NT2/D1 (cell line): ENCODE data around the gene CEP70.
"Not testable (repeated sequence)": the region's sequence is repeated elsewhere in the genome, so short reads cannot be mapped to it uniquely, and the experiment has no call there.

Experiments used
- DNase-seq: peaks from one replicate; pipeline ENCODE4 v3.0.0-alpha.2; 2011; ENCODE audit warnings: low read depth, low spot score
- H3K27me3 ChIP-seq: 2 replicates; pipeline ENCODE4 v1.6.0; 2011; ENCODE audit warnings: mild to moderate bottlenecking; ENCODE audit not compliant: insufficient read length, insufficient read depth
- H3K36me3 ChIP-seq: 2 replicates; pipeline ENCODE4 v1.6.1; 2011; ENCODE audit warnings: mild to moderate bottlenecking, low read length, mixed read lengths; ENCODE audit not compliant: insufficient read depth, insufficient read length
- H3K4me1 ChIP-seq: 2 replicates; pipeline ENCODE4 v1.5.1; 2011; ENCODE audit not compliant: insufficient read depth, insufficient read length
- H3K4me3 ChIP-seq: 2 replicates; pipeline ENCODE4 v1.5.1; 2011; ENCODE audit warnings: low read depth; ENCODE audit not compliant: insufficient read length
- H3K9ac ChIP-seq: 2 replicates; pipeline ENCODE4 v1.6.0; 2011; ENCODE audit warnings: low read depth; ENCODE audit not compliant: insufficient read length
- H3K9me3 ChIP-seq: 2 replicates; pipeline ENCODE4 v1.5.1; 2011; ENCODE audit warnings: mild to moderate bottlenecking, low read length; ENCODE audit not compliant: insufficient read depth
- SUZ12 ChIP-seq: IDR thresholded peaks from 2 replicates; pipeline ENCODE4 v1.6.1; 2011; ENCODE audit not compliant: insufficient read length, insufficient read depth; ENCODE audit errors: extremely low read depth
- YY1 ChIP-seq: IDR thresholded peaks from 2 replicates; pipeline ENCODE4 v1.6.1; 2011; ENCODE audit not compliant: insufficient read length, insufficient read depth
- ZNF274 ChIP-seq: IDR thresholded peaks from 2 replicates; pipeline ENCODE4 v1.6.1; 2011; ENCODE audit warnings: mild to moderate bottlenecking, low read depth, low read length

The CEP70 gene

GRCh38 chr3:138539352-138539751 is 54.7 kb downstream of the CEP70 start:
- TF ChIP-seq SUZ12 (no peak), ZNF274 (no peak), YY1 (no peak)
- peaks cover 32% of the 10 kb centered on the region for H3K9me3 ChIP-seq
- no peak for DNase-seq
- no peak overlapping the region for H3K9ac ChIP-seq
- no peak overlapping the region for H3K4me3 ChIP-seq
- H3K27me3 ChIP-seq = no peaks in the 10 kb centered on the region
- H3K36me3 ChIP-seq = peaks cover 14% of the 10 kb centered on the region
- H3K4me1 ChIP-seq = no peaks in the 10 kb centered on the region

GRCh38 chr3:138521445-138521844 is 72.6 kb downstream of the CEP70 start:
- not testable (repeated sequence) for H3K9ac ChIP-seq, H3K4me3 ChIP-seq, H3K27me3 ChIP-seq, H3K36me3 ChIP-seq, H3K4me1 ChIP-seq, DNase-seq
- peaks cover 18% of the 10 kb centered on the region; the same call in 1 of the 2 replicates for H3K9me3 ChIP-seq

- TF ChIP-seq SUZ12 (no peak), YY1 (no peak), ZNF274 (no peak)
- no peak for DNase-seq
These were observed 80.8 kb downstream of the CEP70 start for GRCh38 chr3:138513090-138513843.

GRCh38 chr3:138511945-138512344 is 82.1 kb downstream of the CEP70 start:
- Histone ChIP-seq H3K36me3 (no peaks in the 10 kb centered on the region), H3K9ac (no peak overlapping the region)
- TF ChIP-seq YY1 = no peak
- TF ChIP-seq SUZ12 = no peak
- no peak for TF ChIP-seq ZNF274

More at GRCh38 chr3:138513090-138513843, 80.8 kb downstream of the CEP70 start:
- Histone ChIP-seq H3K36me3 (no peaks in the 10 kb centered on the region), H3K9ac (no peak overlapping the region), H3K9me3 (peaks cover 14% of the 10 kb centered on the region; the same call in 1 of the 2 replicates), H3K27me3 (no peaks in the 10 kb centered on the region), H3K4me1 (no peaks in the 10 kb centered on the region), H3K4me3 (no peak overlapping the region)

GRCh38 chr3:138509586-138509985 is 84.5 kb downstream of the CEP70 start:
- Histone ChIP-seq H3K9ac (no peak overlapping the region), H3K4me3 (no peak overlapping the region), H3K27me3 (no peaks in the 10 kb centered on the region), H3K4me1 (no peaks in the 10 kb centered on the region), H3K9me3 (no peaks in the 10 kb centered on the region), H3K36me3 (no peaks in the 10 kb centered on the region)
- TF ChIP-seq YY1 (no peak), SUZ12 (no peak), ZNF274 (no peak)
- DNase-seq = no peak

More at GRCh38 chr3:138511945-138512344, 82.1 kb downstream of the CEP70 start:
- no peak overlapping the region for H3K4me3 ChIP-seq
- no peaks in the 10 kb centered on the region for H3K4me1 ChIP-seq
- no peak for DNase-seq
- H3K27me3 ChIP-seq = no peaks in the 10 kb centered on the region
- H3K9me3 ChIP-seq = peaks cover 3% of the 10 kb centered on the region; the same call in 1 of the 2 replicates

GRCh38 chr3:138507524-138507923 is 86.5 kb downstream of the CEP70 start:
- H3K9ac ChIP-seq = no peak overlapping the region
- TF ChIP-seq ZNF274 (no peak), SUZ12 (no peak), YY1 (no peak)
- H3K4me1 ChIP-seq = no peaks in the 10 kb centered on the region
- H3K9me3 ChIP-seq = no peaks in the 10 kb centered on the region
- H3K4me3 ChIP-seq = no peak overlapping the region
- H3K27me3 ChIP-seq = no peaks in the 10 kb centered on the region
- H3K36me3 ChIP-seq = no peaks in the 10 kb centered on the region
- no peak for DNase-seq

- Histone ChIP-seq H3K9ac (no peak overlapping the region), H3K4me1 (no peaks in the 10 kb centered on the region), H3K36me3 (peaks cover 3% of the 10 kb centered on the region), H3K4me3 (no peak overlapping the region), H3K9me3 (no peaks in the 10 kb centered on the region), H3K27me3 (no peaks in the 10 kb centered on the region)
- DNase-seq = no peak
- TF ChIP-seq ZNF274 = no peak
- TF ChIP-seq SUZ12 = no peak
- no peak for TF ChIP-seq YY1
These were observed 95.1 kb downstream of the CEP70 start for GRCh38 chr3:138498991-138499390.
